NCI-H2196 (cell line): ENCODE results near the gene ETV4.
A peak's percentile ranks its signal among the peaks of the same experiment; 100 is the strongest.

Experiments used
- DNase-seq: peaks from one replicate; lab custom pipeline; 2025; ENCODE audit not compliant: unreplicated experiment; lab: John Stamatoyannopoulos, UW

Gene ETV4

DNA sequence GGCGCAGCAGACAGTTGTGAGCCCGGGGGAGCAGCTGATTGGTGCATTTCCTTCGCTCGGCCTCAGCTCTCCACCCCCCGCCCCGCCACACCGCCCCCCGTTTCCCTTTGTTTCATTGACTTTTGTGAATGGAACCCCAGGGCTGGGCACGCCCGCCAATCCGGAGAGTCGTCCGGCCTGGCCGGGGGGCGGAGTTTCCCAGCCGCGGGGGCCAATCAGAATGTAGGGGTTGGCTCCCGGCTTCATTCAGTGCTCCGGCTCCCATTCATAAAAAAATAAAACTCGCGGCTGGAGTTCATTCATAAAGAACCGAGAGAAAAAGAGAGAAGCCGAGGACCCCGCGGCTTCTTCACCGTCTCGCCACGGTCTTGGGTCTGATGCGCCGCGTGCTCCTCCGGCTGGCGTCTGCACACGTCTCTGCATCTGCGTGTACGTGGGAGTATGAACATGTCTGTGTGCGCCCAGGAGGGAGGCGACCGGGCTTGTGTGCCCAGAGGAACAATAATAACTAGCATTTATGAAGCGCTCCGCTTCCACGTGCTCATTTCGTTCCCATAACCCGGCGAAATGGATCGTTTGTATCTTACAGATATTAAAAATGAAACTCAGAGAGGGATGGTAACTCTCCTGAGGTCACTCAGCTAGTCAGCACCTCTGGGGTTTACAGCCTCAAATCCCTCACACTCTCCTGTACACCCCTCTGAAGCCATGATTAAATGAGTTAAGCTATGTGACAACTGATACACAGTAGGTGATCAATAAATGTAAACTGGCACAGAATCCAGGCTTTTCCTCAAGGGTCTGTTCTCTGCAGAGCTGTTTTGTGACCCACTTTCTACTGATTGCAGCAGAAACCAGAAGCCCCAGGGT, at the start of gene ETV4:
Gene ETV4 (minus strand): TSS at position 22 of the 870 bp plus-strand sequence. CDS start 723 bp downstream, outside the sequence.
- peak; percentile 95 for DNase-seq

DNA sequence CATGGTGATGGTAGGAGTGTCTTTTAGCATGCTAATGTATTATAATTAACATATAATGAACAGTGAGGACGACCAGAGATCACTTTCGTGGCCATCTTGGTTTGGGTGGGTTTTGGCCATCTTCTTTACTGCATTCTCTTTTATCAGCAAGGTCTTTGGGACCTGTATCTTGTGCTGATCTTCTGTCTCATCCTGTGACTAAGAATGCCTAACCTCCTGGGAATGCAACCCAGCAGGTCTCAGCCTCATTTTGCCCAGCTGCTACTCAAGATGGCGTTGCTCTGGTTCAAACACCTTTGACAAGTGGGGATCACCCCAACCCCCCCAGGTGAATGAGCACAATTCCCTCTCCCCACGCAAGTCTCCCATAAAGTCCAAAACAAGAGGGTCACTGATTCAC, 49.3 kb upstream of the ETV4 start:
- no peak for DNase-seq

DNA sequence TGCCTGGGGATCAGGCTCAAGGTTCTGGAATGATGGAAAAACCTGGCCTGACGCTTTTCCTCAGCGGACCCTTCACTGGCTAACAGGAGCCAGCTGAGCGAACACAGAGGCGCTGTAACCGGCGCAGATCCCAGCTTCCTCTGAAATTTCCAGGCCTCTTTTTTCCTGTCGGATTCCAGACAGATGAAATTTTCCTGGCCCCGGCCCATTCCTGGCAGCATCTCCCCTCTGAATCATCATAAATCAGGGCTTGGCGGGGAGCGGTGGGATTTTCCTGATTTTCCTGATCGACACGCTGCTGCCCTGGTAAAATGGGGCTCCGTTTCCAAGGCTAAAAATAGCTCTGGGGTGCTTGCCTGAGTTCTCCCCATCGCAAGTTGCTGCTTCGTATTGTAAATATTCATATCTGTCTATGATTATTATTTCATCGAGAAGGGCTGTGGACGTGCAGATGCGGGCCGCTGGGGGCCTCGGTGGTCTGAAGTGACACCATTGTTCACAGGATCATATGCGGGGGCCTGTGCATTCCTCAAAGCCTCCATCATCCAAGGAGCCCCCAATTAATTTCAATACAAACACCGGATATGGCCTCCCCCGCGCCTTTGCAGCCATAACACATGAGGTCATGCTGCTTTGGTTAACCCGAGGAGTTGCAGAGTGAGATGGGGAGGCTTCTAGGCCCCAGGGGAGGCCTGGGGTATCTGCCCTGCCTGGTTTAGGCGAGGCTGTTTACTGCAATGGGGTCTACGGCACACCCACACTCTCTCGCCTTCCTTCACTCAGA, 45.8 kb upstream of the ETV4 start:
- DNase-seq, result no peak

DNA sequence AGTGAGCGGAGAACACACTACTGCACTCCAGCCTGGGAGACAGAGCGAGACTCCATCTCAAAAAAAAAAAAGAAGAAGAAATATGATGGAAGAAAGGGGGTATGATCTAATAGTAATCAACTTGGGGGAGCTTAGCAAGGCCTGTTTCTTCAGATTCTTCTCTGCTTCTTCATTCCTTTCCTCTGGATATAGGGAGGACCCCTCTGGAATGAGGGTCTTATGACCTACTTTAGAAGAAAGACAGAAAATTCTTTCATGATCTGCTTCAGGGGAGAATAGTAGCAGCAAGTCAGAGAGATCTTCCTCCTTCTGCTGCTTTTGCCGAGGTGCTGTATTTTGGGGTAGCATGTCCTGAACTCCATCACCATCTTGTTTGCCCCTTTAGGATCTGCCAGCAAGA, 44.9 kb upstream of the ETV4 start:
- DNase-seq, result no peak

DNA sequence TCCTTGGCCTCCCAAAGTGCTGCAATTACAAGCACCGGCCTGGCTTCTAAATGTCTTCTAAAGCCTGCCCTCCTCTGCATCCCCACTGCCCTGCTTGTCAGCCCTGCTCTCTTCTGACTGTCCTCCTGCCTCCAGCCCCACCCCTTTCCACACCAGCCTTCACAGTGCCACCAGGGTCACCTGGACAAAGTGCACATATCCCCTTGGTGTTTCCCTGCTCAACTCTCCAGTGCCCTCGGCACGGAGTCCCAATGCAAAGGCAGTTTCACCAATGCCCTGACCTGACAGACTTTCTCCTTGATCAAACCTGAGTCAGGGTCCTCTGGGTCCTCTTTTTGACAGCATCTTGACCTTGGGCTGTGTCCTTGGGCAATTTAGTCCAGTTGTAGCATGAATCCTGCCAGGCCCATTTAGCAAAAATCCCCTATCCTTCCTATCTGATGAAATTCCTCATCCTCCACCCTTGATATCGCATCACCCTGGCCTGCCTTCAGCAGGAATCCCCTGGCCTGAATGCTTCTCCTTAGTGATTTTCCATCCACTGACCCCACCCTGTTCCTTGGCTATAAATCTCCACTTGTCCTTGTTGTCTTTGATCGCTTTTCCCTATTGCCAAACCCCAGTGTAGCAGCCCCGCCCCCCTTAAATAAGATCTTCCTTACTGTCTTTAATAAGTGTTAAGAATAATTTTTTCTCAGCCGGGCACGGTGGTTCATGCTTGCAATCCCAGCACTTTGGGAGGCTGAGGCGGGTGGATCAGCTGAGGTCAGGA, 42.7 kb upstream of the ETV4 start:
- no peak for DNase-seq

DNA sequence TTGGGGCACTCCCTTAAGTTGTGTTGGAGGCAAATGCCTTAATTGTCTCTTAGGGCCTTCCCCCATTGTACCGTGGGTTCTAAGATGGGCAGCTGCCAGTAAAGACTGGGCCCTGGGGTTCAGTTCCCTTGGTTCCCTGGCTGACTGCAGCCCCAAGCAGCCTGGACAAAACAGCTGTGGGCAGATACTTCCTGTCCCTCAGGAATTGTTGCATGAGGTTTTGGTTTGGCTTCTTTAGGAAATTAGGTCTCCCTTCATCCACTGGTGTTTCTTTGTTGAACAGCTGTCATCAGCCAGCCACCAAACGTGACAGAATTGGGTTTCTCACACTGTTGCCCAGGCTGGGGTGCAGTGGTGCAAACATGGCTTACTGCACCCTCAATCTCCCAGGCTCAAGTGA, 42.0 kb upstream of the ETV4 start:
- DNase-seq, result no peak

DNA sequence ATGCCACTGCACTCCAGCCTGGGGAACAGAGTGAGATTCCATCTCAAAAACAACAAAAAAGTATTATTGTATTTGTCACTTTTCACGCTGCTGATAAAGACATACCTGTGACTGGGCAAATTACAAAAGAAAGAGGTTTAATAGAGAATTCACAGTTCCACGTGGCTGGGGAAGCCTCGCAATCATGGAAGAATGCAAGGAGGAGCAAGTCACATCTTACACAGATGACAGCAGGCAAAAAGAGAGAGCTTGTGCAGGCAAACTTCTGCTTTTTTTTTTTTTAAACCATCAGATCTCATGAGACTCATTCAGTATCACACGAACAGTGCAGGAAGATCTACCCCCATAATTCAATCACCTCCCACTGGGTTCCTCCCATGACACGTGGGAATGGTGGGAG, 41.5 kb upstream of the ETV4 start:
- DNase-seq, result no peak

DNA sequence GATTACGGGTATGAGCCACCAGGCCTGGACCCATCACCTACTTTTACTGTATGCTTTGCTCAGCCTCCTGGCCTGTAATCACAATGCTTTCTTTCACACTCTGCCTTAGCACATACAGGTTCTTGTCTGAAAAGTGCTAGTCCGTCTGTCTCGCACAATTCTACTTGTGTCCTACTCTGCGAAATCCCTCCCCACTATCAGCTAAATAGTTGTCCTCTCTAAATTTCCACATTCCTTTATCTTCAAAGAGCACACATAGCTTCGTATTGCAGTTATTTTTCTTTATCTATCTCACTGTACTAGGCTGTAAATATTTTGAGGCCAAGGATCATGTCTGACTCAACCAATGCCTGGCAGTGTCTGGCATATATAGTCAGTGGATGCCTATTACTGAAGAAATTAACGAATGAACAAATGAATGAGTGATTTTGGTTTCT, 38.5 kb upstream of the ETV4 start:
- DNase-seq, result no peak

DNA sequence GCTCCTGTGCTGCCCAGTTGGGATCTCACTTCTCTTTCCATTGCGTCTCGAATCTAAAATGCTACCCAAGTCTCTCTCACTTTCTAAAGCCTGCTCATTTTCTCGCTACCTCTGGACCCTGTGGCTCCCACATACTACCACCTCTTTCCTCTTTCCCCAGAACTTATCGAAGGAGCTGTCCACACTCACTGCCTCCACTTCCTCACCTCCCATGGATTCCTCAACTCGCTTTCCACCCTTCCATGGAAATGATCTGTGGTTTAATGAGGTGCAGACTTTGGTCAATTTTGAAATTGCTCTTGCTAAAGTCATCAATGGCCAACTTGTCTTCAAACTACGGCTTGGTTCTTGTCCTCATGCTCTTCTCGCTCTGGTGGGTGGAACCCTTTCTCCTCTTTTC, 37.2 kb upstream of the ETV4 start:
- DNase-seq, result no peak

DNA sequence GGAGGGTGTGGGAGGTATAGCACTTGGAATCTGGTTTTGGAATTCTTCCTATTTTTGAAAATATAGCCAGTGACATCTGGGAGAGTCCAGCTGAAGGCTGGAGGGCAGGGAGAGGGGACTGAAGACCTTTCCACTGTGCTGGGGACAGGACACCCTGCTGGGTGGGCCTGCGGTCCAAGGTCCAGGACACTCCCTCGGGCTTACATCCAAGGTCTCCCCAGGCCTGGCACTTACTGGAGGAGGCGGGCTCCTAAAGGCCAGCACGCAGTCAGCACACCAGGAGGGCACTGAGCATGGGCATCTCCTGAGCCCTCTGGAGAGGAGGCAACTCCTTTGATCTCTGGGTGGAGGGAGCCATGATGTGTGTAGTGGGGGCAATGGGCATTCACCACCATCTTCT, 35.5 kb upstream of the ETV4 start:
- DNase-seq, result no peak

DNA sequence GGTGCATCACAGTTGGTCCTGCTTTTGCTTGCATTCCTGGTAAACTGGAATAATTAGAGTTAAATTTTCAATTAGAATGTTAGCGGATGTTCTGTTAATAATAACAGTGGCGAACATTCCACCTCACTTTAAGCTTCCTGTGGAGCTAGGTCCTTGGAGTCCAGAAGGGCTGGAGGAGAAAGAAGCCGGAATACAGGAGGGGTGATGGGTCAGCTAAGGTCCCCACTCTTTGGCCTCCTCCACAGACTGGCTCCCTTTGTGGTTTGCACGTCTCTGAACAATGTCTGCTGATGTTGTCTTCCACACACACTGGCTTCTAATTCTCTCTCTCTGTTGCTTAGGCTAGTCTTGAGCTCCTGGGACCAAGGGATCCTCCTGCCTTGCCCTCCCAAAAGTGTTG, 35.0 kb upstream of the ETV4 start:
- no peak for DNase-seq

DNA sequence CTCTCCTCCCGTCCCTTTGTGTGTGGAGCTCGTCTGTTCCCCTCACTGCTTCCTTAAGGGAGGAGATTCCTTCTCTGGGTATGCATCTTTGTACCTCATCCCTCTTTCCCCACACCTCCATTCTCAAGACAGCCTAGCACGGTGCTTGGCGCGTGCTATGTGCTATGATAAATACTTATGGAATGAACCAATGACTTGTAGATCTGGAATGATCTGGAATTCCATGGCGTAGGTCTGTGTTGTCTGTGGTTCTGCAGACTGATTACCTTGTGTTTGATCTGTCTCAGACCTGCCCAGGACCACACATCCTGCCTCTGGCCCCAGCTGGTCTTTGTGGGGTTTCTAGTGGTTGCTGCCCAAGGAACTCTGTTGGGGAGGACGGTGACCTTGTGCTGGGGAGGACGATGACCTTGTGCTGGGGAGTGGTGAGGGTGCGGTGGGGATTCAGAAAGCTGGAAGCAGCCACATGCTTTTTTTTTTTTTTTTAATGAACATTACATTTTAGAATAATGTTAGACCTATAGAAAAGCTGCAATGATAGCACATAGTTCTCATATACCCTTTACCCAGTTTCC, 33.5 kb upstream of the ETV4 start:
- DNase-seq, result no peak

DNA sequence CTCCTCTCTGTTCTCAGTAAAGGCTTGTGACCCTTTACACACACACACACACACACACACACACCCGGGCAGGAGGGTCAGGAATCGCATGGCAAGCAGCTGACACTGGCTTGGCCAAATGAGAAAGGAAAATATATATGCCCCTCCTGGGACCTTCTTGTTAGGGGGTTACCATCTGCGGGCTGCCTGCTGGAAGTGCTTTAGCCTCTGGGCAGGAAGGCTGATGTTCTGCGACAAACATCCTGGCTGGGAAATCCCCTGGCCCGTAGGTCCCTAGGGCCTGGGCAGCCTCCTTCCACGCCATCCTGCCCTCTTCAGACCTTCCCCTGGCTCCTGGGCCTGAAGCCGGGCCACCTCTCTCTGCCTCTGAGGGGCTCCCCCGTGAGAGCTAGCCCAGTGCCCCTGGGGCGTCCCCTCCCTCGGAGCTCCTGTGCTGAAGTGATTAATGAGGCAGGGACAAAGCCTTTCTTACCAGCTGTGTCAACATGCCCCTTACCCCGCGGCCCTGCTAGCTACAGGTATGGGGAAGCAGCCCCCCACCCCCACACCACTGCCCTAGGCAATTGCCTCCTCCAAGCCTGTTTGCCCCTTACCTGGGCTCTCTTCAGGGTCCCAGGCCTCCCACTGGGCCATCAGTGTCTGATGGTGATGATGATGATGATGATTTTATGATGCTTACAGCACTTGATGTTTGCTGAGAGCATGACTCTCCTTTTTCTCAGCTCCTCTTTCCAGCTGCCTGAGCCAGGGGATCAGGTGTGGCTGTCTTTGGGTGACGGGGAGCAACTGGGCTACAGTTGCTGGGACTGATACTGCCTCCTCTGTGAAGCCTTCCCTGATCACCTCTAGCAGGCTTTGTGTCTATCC, 32.8 kb upstream of the ETV4 start:
- DNase-seq, result no peak

DNA sequence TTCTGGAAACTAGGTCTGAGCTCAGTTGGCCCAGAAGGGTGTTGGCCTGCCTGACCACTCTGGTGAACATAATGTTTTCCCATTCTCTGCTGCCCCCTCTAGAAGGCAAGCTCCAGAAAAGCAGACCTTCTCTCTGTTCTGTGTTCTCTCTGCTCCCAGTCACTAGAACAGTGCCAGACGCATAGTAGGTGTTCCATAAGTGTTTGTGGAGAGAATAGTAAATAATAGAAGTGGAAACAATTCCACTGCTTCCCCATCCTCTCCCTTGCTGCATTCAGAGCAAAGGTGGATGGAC, 32.2 kb upstream of the ETV4 start:
- no peak for DNase-seq

DNA sequence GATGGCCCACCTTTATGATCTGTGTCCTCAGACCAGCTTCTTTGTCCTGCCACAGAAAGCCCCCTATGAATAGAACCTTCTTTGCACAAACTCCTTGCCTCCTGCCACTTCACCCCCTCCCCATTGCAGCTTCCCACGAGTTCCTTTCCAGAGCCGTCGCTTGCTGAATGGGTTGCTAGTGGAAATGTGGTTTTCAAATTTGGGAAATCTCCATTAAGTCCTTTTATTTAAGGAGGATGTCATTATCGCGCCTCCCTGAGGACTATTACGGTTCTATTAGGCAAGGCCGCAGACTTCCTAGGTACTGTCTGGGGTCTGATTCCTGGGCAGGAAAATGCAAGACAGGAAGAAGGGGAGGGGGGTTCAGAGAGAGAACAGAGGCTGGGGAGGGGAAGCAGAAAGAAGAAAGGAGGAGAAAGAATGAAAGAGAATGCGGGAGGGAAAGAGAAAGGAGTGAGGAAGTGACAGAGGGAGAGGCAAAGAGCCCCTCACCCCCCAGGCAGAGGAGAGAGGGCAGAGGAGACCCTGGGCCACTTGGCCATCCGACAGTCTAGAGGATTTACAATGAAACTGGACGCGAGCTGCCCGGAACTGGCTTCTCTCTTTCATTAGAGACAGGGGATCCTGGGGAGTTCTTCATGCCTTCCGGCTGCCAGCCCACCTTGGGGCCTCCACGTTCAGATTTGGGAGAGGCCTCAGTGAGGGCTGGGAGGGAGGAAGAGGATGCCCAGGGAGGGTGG, 31.7 kb upstream of the ETV4 start:
- DNase-seq, result no peak

DNA sequence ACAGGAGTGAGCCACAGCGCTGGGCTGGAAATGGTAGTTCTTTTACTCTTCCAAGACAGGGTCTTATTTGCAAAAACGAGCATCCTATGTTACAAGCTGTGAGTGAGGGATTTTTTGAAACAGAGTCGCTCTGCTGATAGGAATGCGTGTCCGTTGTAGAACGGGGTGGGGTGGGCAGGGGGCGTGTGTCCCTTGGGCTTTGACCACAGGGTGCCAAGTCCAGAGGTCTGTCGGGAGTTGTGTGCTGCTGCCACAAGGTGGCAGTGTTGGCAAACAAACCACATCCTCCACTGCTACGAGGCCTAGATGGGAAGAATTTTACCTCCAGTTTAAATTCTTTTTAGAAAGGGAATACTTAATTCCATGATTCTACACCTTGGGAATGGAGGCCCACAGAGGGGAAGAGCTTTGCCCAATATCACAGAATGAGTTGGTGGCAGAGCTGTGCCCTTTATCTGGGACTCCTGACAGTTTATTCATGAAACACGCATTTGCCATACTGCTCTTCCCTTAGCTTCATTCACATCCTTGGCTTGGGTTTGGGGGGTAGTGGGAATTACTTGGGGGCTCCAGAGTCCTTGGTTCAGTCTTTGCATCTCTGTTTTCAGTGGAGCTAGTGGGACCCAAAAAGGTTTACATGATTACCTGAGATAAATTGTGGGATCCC, 30.6 kb upstream of the ETV4 start:
- DNase-seq, result peak; percentile 70

DNA sequence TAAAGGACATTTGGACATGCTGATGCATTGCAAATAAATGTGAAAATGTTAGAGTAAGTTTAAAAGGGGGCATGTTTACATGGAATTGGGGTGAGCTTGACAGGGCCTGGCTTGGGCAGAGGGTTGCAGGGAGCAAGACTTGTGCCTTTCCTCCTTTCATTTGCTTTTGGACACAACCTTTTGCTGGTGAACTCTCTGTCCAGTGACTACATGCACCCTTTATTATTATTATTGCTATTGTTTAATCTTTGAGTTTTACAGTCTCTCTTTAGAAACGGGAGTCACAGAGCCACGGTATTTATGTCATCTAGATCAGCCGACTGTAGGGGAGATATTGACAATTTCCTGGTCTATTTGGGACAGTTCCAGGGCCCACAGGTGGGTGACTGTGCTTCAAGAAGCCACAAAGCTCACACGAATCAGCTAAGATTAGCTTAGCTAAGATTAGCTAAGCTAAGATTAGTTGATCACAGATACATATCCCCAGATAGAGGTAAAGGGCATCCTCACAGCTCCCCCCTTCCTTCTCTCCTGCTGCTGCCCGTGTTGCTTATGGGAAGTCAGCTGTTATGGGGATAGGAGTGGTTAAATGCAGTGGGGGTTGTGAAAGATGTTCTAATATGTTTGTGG, 28.9 kb upstream of the ETV4 start:
- no peak for DNase-seq

DNA sequence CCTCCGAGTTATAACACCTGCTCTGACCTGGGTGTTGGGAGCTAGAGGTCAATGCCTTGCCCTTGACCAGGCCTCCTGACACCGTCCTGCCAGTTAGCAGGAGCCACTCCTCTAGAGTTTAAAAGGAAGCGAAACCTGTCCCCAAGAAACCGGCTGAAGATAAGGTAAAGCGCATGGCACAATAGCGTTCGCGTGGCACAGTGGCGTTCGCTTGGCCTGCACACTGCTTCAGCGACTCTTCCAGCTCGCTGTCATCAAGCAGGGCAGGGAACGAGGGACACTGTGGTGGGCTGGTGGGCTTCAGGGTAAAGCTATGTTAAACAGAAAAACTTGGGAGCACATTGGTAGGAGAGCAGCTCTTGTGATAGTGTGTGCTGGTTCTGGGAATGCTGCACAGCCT, 28.2 kb upstream of the ETV4 start:
- no peak for DNase-seq
